Left renal cortex interstitium (tissue), 4 donors: ENCODE data around the gene LARGE2. TPM values are rescaled to one million over a fixed set of nuclear protein-coding genes. Genes with fewer than 3 reads are reported as not detected.

Experiments used
- DNase-seq, 4 donors: peaks; one replicate each; pipeline ENCODE4 v3.0.0-alpha.2; 2013; ENCODE audit warnings: low read depth in 4 of 4, low spot score in 2 of 4, missing footprints in 1 of 4
- polyA plus RNA-seq, 4 donors: library from polyadenylated mRNA; unstranded; fragments of 120-200 nt; gene quantifications; one replicate each; pipeline ENCODE4 v1.2.1, GENCODE V29; 2013; ENCODE audit not compliant: insufficient read length in 4 of 4

LARGE2 gene
- polyA plus RNA-seq, 4 donors, result 17.6 to 28.7 (median 25.0) TPM

GRCh38 chr11:45913514-45913913 lies 8.9 kb upstream of the LARGE2 start:
- no peak for DNase-seq

GRCh38 chr11:45913942-45914635 lies 8.4 kb upstream of the LARGE2 start:
- DNase-seq, result no peak

DNA sequence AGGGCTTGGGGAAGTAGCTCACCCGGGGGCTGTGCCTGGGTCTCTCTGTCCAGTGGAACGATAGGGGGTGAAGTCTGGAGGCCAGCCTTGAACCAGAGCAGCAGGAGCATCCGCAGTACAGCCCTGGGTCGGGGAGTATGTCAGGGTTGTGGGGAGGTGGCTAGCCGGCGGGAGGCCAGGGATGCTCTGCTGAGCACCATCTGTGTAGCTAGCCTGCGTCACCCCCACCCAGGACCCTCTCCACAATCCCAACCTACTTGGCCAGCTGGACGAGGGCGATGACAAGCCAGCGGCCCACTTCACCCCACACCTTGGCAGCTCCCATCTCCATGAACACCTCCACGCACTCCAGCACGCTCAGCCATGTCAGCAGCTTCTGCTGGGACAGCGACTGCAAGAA lies 7.0 kb upstream of the LARGE2 start:
- DNase-seq, result no peak

GRCh38 chr11:45917286-45917622 lies 5.2 kb upstream of the LARGE2 start:
- DNase-seq, result no peak

DNA sequence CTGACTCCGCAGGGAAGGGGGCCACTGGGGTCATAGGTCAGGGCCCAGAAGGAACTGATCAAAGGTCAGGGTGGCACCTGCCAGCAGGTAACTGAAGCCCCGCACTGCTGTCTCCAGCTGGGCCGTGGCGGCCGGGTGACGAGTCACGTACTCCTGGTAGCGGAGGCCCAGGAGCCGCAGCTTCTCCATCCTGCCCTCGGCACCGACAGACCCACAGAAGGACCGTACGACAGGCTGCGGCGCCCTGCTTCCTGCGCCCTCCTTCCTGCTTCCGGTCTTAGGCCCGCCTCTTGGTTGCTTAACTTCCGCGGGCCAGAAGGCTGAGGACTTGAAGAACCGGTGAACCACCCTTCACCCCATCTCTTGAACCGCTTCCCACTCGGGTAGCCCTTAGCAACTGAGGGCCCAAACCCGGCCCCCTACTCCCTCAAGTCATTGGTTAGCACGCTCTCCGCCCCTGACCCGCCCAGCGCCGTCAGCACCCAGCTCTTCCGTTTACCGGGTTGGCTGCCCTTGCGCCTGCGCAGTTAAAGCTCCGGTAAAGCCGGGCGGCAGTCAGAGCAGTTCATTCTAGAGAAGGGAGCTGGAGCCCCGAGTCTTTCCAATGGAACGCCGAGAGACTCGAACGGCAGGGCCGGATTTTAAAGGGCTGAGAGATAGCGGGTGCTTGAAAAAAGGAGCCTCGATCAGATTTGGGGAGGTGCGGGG lies 4.7 kb upstream of the LARGE2 start, which contains the start of gene PEX16:
Gene PEX16, minus strand, starts transcription at position 255 of the 708 bp plus-strand sequence. Its CDS starts 66 bp downstream, at position 189.
- DNase-seq, result peak; percentile 88 to 94 (median 92)

- DNase-seq, result no peak
Measured at GRCh38 chr11:45918331-45918941, 4.0 kb upstream of the LARGE2 start.

- DNase-seq, result no peak
Measured at GRCh38 chr11:45918962-45919675, 3.3 kb upstream of the LARGE2 start.

DNA sequence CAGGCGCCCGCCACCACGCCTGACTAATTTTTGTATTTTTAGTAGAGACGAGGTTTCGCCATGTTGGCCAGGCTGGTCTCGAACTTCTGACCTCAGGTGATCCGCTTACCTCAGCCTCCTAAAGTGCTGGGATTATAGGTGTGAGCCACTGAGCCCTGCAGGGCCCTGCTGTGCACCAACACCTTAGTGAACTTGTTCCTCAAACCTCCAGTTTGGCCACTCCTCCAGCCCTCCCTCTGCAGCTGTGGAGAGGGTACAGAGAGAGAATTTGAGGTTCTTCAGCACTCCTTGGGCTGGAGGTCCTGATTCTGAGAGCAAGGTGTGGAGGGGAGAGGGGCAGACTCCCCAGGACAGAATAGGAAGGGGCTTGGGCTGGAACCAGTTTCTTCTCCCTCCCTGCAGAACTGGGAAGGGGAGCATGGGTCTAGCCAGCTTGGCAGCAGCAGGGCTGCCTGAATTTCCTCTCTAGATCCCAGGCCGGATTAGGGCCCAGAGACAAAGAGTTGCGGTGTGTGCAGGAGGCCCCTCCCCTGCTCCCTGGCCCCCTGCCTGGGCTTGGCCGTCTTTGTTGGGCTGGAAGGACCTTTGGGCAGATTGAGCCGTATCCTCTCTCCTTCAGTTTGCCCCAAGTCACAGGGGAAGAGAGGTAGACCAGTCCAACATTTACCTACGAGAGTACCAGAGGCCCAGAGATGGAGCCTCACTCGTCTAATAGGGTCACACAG lies 2.5 kb upstream of the LARGE2 start:
- no peak for DNase-seq

GRCh38 chr11:45920531-45921477 lies 1.7 kb upstream of the LARGE2 start:
- no peak for DNase-seq

- peak in 2 of 4 donors; percentile 32 to 53 for DNase-seq
Measured at GRCh38 chr11:45921561-45922424, 663 bp upstream of the LARGE2 start.

DNA sequence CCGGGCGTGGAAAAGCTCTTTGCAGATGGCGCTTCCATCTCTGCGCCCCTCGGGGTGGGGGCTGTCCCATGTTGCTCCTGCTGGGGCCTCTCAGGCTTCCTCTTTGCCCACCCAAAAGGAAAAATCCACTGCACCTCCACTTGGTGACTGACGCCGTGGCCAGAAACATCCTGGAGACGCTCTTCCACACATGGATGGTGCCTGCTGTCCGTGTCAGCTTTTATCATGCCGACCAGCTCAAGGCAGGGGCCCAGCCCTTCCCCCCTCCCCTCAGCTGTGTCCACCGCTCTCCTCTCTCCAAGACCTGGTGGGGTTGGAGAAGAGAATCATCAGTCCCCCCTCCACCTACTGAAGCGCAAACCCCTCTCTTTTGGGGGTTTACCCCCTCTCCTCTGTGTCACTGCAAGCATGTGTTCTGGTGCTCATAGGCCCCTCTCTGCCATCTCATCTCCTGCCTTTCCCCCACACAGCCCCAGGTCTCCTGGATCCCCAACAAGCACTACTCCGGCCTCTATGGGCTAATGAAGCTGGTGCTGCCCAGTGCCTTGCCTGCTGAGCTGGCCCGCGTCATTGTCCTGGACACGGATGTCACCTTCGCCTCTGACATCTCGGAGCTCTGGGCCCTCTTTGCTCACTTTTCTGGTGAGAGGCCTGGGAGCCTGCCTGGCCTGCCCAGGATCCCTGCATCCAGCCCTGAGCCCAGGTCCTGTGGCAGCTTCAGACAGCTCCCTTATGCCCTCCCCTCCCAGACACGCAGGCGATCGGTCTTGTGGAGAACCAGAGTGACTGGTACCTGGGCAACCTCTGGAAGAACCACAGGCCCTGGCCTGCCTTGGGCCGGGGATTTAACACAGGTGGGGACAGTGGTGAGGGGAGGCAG lies 1.8 kb downstream of the LARGE2 start:
- no peak for DNase-seq

DNA sequence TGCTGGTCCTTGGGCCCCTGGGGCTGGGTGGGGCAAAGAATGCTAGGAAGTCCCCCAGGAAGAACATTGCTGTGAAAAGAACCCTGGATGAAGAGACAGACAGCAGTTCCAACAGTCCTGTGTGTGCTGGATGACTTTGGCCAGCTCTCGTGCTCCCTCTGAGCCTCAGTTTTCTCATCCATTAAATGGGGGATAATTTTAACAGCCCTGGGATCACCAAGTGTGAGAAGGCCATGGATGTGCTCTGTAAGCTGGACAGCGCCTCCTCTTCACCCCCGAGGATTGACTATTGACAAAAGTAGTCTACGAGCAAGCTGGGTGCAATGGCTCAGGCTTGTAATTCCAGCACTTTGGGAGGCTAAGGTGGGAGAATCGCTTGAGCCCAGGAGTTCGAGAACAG lies 2.5 kb downstream of the LARGE2 start:
- DNase-seq, result no peak

- DNase-seq, result no peak
Measured at GRCh38 chr11:45925550-45925949, 3.1 kb downstream of the LARGE2 start.

GRCh38 chr11:45926001-45926401 lies 3.5 kb downstream of the LARGE2 start:
- DNase-seq, result no peak

DNA sequence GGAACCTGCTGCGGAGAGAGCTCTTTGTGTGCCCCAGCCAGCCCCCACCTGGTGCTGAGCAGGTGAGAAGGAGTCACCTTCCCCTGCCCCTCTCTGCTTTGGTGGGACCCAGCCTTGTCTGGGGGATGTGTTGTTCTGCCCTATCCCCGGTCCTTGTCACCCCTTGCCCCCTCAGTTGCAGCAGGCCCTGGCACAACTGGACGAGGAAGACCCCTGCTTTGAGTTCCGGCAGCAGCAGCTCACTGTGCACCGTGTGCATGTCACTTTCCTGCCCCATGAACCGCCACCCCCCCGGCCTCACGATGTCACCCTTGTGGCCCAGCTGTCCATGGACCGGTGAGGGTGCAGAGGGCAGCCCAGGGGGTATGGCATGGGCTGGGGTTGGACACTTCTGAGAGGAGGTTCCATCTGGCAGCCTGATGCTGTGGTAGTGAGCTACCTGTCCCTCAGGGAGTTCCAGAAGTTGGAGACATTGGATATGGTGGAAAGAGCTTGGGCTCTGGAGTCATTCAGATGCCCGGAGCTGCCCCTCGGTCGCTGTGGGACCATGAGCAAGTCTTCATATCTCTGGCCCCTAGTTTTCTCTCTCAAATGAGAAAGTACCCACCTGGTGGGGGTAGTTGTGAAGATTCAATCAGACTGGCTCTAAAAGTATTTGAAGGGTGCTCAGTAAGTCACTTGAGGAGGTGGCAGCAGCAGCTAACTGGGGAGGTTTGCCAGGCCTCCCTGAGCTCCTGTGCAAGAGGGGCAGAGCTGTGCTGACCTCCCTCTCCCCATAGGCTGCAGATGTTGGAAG lies 4.3 kb downstream of the LARGE2 start:
- DNase-seq, result no peak

- no peak for DNase-seq
Measured at GRCh38 chr11:45927332-45927683, 4.9 kb downstream of the LARGE2 start.
